Body of pancreas (tissue), 4 donors: Measurements from ENCODE around the gene TGFBR3.

Source experiments
- POLR2A ChIP-seq, 3 donors: fragments of 450-650 bp; IDR thresholded peaks; one replicate each; pipeline ENCODE4 v1.6.1; 2016; ENCODE audit warnings: antibody characterized with exemption in 3 of 3, mild to moderate bottlenecking in 2 of 3
- TF ChIP-seq, protein P1 (sequence below), 7 experiments: fragments of 450-650 bp in 4 of 7; fragments of 200-600 bp in 3 of 7; sonication (generic) in 3 of 7; IDR thresholded peaks; one replicate each; pipeline ENCODE4 v1.5.1; 2016 to 2019; ENCODE audit warnings: antibody characterized with exemption in 7 of 7

GRCh38 chr1:91791691-91792488 lies 94.1 kb downstream of the TGFBR3 start:
- TF ChIP-seq, protein P1, sequence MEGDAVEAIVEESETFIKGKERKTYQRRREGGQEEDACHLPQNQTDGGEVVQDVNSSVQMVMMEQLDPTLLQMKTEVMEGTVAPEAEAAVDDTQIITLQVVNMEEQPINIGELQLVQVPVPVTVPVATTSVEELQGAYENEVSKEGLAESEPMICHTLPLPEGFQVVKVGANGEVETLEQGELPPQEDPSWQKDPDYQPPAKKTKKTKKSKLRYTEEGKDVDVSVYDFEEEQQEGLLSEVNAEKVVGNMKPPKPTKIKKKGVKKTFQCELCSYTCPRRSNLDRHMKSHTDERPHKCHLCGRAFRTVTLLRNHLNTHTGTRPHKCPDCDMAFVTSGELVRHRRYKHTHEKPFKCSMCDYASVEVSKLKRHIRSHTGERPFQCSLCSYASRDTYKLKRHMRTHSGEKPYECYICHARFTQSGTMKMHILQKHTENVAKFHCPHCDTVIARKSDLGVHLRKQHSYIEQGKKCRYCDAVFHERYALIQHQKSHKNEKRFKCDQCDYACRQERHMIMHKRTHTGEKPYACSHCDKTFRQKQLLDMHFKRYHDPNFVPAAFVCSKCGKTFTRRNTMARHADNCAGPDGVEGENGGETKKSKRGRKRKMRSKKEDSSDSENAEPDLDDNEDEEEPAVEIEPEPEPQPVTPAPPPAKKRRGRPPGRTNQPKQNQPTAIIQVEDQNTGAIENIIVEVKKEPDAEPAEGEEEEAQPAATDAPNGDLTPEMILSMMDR (IDR thresholded peaks at IDR 0.05): no peak
- no peak for TF ChIP-seq POLR2A (IDR thresholded peaks at IDR 0.05)
